Endothelial cell of umbilical vein (primary cell): Measurements from ENCODE around the gene LRRTM4.

Source experiments
- CTCF ChIP-seq, 2 donors: IDR thresholded peaks; 1 replicate in 1 of 2; 2 replicates in 1 of 2; pipeline ENCODE4 v1.5.1; 2011; ENCODE audit warnings: low read length in 2 of 2, mild to moderate bottlenecking in 2 of 2, moderate library complexity in 2 of 2, control low read depth in 1 of 2, inconsistent platforms in 1 of 2, low read depth in 1 of 2; ENCODE audit not compliant: insufficient read depth in 1 of 2; ENCODE audit errors: extremely low read depth in 1 of 2
- EZH2 ChIP-seq: IDR thresholded peaks from 2 replicates; pipeline ENCODE4 v1.6.1; 2012; ENCODE audit warnings: borderline replicate concordance, low read depth, mild to moderate bottlenecking, moderate library complexity, low read length, inconsistent platforms; ENCODE audit not compliant: severe bottlenecking
- FOS ChIP-seq: IDR thresholded peaks from 2 replicates; pipeline ENCODE4 v1.6.1; 2011; ENCODE audit warnings: mild to moderate bottlenecking, low read length, moderate library complexity, borderline replicate concordance; ENCODE audit not compliant: insufficient read depth
- JUN ChIP-seq: IDR thresholded peaks from 2 replicates; pipeline ENCODE4 v1.6.1; 2011; ENCODE audit warnings: borderline replicate concordance, low read depth; ENCODE audit not compliant: insufficient read length, insufficient read depth
- MYC ChIP-seq: IDR thresholded peaks from one replicate; pipeline ENCODE4 v1.6.1; 2011; ENCODE audit warnings: mild to moderate bottlenecking, low read depth, low read length
- POLR2A ChIP-seq: IDR thresholded peaks from 2 replicates; pipeline ENCODE4 v1.6.1; 2012; ENCODE audit warnings: low read depth, mild to moderate bottlenecking, control low read depth, low read length
- POLR2AphosphoS5 ChIP-seq: IDR thresholded peaks from 2 replicates; pipeline ENCODE4 v1.6.1; 2012; ENCODE audit warnings: low read depth, mild to moderate bottlenecking, control low read depth, low read length, moderate library complexity; ENCODE audit not compliant: insufficient read depth

- TF ChIP-seq CTCF (IDR thresholded peaks at IDR 0.05; ENCODE audit: extremely low read depth in 1 of 2, insufficient read depth in 1 of 2, low read depth in 1 of 2, low read length in 2 of 2) (no peak), EZH2 (no peak), MYC (no peak), POLR2A (no peak), POLR2AphosphoS5 (no peak), FOS (no peak), JUN (no peak)
Measured at GRCh38 chr2:76825140-76825970, 696.8 kb downstream of the LRRTM4 start.
